ENCODE data around the gene RBM24. TPM values are rescaled to one million over a fixed set of nuclear protein-coding genes. Genes with fewer than 3 reads are reported as not detected.

The RBM24 gene
- total RNA-seq, 2 experiments from 2014 or later: not detected

GRCh38 chr6:17271628-17272027, 9.5 kb upstream of the RBM24 start:
- intact Hi-C loops (cut with micrococcal nuclease): no loop called here
- no peaks in the 10 kb centered on the region for H3K4me1 Mint-ChIP-seq (ENCODE audit: low read depth)
- no peaks in the 10 kb centered on the region for H3K9me3 Mint-ChIP-seq

GRCh38 chr6:17276766-17277165, 4.4 kb upstream of the RBM24 start:
- no peaks in the 10 kb centered on the region for H3K36me3 Mint-ChIP-seq
- DNase-seq: no peak
- peaks cover 56% of the 10 kb centered on the region for H3K27me3 Mint-ChIP-seq
- intact Hi-C loops (cut with micrococcal nuclease): no loop called here
- CTCF ChIA-PET: no interaction called here
- peaks cover 6% of the 10 kb centered on the region for H3K4me1 Mint-ChIP-seq (ENCODE audit: low read depth)
- POLR2A ChIA-PET: no interaction called here
- H3K4me3 Mint-ChIP-seq: no peak overlapping the region
- H3K9me3 Mint-ChIP-seq: no peaks in the 10 kb centered on the region
- H3K27ac Mint-ChIP-seq: no peak overlapping the region

More at GRCh38 chr6:17271628-17272027, 9.5 kb upstream of the RBM24 start:
- DNase-seq: no peak
- Mint-ChIP-seq H3K27me3 (peaks cover 27% of the 10 kb centered on the region), H3K4me3 (no peak overlapping the region), H3K36me3 (no peaks in the 10 kb centered on the region), H3K27ac (no peak overlapping the region)
- POLR2A ChIA-PET: no interaction called here
- CTCF ChIA-PET: no interaction called here

GRCh38 chr6:17277256-17277655, 3.9 kb upstream of the RBM24 start:
- CTCF ChIA-PET: no interaction called here
- peaks cover 11% of the 10 kb centered on the region for H3K4me1 Mint-ChIP-seq (ENCODE audit: low read depth)
- DNase-seq: no peak
- peaks cover 58% of the 10 kb centered on the region for H3K27me3 Mint-ChIP-seq
- H3K9me3 Mint-ChIP-seq: no peaks in the 10 kb centered on the region
- no peak overlapping the region for H3K4me3 Mint-ChIP-seq
- intact Hi-C loops (cut with micrococcal nuclease): no loop called here
- POLR2A ChIA-PET: no interaction called here
- H3K27ac Mint-ChIP-seq: no peak overlapping the region
- H3K36me3 Mint-ChIP-seq: no peaks in the 10 kb centered on the region

- H3K36me3 Mint-ChIP-seq: no peaks in the 10 kb centered on the region
- no peaks in the 10 kb centered on the region for H3K9me3 Mint-ChIP-seq
- peaks cover 12% of the 10 kb centered on the region for H3K4me1 Mint-ChIP-seq (ENCODE audit: low read depth)
- peaks cover 63% of the 10 kb centered on the region for H3K27me3 Mint-ChIP-seq
- intact Hi-C loops (cut with micrococcal nuclease): no loop called here
- CTCF ChIA-PET: no interaction called here
- H3K27ac Mint-ChIP-seq: no peak overlapping the region
- DNase-seq: no peak
- no peak overlapping the region for H3K4me3 Mint-ChIP-seq
- POLR2A ChIA-PET: no interaction called here
Measured at GRCh38 chr6:17278289-17279063, 2.7 kb upstream of the RBM24 start.

- Mint-ChIP-seq H3K9me3 (no peaks in the 10 kb centered on the region), H3K36me3 (no peaks in the 10 kb centered on the region), H3K27me3 (peaks cover 60% of the 10 kb centered on the region), H3K4me3 (no peak overlapping the region), H3K27ac (no peak overlapping the region), H3K4me1 (ENCODE audit: low read depth) (peaks cover 12% of the 10 kb centered on the region)
- POLR2A ChIA-PET: no interaction called here
- intact Hi-C loops (cut with micrococcal nuclease): loop anchor here (5.0 kb wide), 1 partner anchor 302 kb away; no protein-coding TSS in a partner anchor
- CTCF ChIA-PET: interaction anchor here (0.7 to 1.0 kb wide), 2 partner anchors 36 to 44 kb away, joined by 3 read pairs; no protein-coding TSS in a partner anchor
- DNase-seq: no peak
Measured at GRCh38 chr6:17280138-17280537, 1.0 kb upstream of the RBM24 start.

GRCh38 chr6:17280552-17281090, 540 bp upstream of the RBM24 start:
- intact Hi-C loops (cut with micrococcal nuclease): loop anchor here (5.0 kb wide), 1 partner anchor 302 kb away; no protein-coding TSS in a partner anchor
- CTCF ChIA-PET: interaction anchor here (0.7 to 1.0 kb wide), 3 partner anchors 37 to 303 kb away, joined by 3 read pairs; no protein-coding TSS in a partner anchor
- no peak overlapping the region for H3K4me3 Mint-ChIP-seq

GRCh38 chr6:17281497-17282481, 628 bp downstream of the RBM24 start:
- Mint-ChIP-seq H3K4me3 (peak overlapping the region; percentile 60), H3K4me1 (ENCODE audit: low read depth) (peaks cover 12% of the 10 kb centered on the region), H3K27ac (no peak overlapping the region), H3K9me3 (no peaks in the 10 kb centered on the region), H3K36me3 (no peaks in the 10 kb centered on the region), H3K27me3 (peaks cover 64% of the 10 kb centered on the region)
- intact Hi-C loops (cut with micrococcal nuclease): loop anchor here (5.0 kb wide), 1 partner anchor 301 kb away; no protein-coding TSS in a partner anchor
- ChIA-PET POLR2A (no interaction called here), CTCF (interaction anchor here (0.6 to 1.0 kb wide), 2 partner anchors 43 to 1246 kb away, joined by 3 read pairs; no protein-coding TSS in a partner anchor)
- peak; percentile 10 for DNase-seq

More at GRCh38 chr6:17280552-17281090, 540 bp upstream of the RBM24 start:
- DNase-seq: peak; percentile 9
- Mint-ChIP-seq H3K9me3 (no peaks in the 10 kb centered on the region), H3K27me3 (peaks cover 60% of the 10 kb centered on the region), H3K4me1 (ENCODE audit: low read depth) (peaks cover 12% of the 10 kb centered on the region), H3K36me3 (no peaks in the 10 kb centered on the region), H3K27ac (no peak overlapping the region)
- POLR2A ChIA-PET: no interaction called here

GRCh38 chr6:17283074-17283473, 1.9 kb downstream of the RBM24 start:
- H3K4me3 Mint-ChIP-seq: no peak overlapping the region
- POLR2A ChIA-PET: no interaction called here
- no peaks in the 10 kb centered on the region for H3K9me3 Mint-ChIP-seq
- intact Hi-C loops (cut with micrococcal nuclease): loop anchor here (5.0 kb wide), 1 partner anchor 299 kb away; no protein-coding TSS in a partner anchor
- peaks cover 12% of the 10 kb centered on the region for H3K4me1 Mint-ChIP-seq (ENCODE audit: low read depth)
- CTCF ChIA-PET: no interaction called here
- no peaks in the 10 kb centered on the region for H3K36me3 Mint-ChIP-seq
- no peak for DNase-seq
- H3K27me3 Mint-ChIP-seq: peaks cover 60% of the 10 kb centered on the region
- H3K27ac Mint-ChIP-seq: no peak overlapping the region

GRCh38 chr6:17289630-17290061, 8.5 kb downstream of the RBM24 start:
- no peaks in the 10 kb centered on the region for H3K4me1 Mint-ChIP-seq (ENCODE audit: low read depth)
- intact Hi-C loops (cut with micrococcal nuclease): no loop called here
- no peak for DNase-seq
- H3K27me3 Mint-ChIP-seq: peaks cover 20% of the 10 kb centered on the region
- no peak overlapping the region for H3K27ac Mint-ChIP-seq
- H3K4me3 Mint-ChIP-seq: no peak overlapping the region
- ChIA-PET CTCF (no interaction called here), POLR2A (no interaction called here)
- no peaks in the 10 kb centered on the region for H3K9me3 Mint-ChIP-seq
- no peaks in the 10 kb centered on the region for H3K36me3 Mint-ChIP-seq

GRCh38 chr6:17291778-17292177, 10.6 kb downstream of the RBM24 start:
- intact Hi-C loops (cut with micrococcal nuclease): no loop called here
- ChIA-PET CTCF (no interaction called here), POLR2A (no interaction called here)
- Mint-ChIP-seq H3K36me3 (no peaks in the 10 kb centered on the region), H3K4me1 (ENCODE audit: low read depth) (no peaks in the 10 kb centered on the region), H3K9me3 (no peaks in the 10 kb centered on the region), H3K27ac (no peak overlapping the region), H3K27me3 (peaks cover 6% of the 10 kb centered on the region), H3K4me3 (no peak overlapping the region)
- DNase-seq: no peak

GRCh38 chr6:17292600-17293133, 11.5 kb downstream of the RBM24 start:
- Mint-ChIP-seq H3K4me1 (ENCODE audit: low read depth) (no peaks in the 10 kb centered on the region), H3K27ac (no peak overlapping the region), H3K4me3 (no peak overlapping the region), H3K9me3 (no peaks in the 10 kb centered on the region), H3K27me3 (peaks cover 5% of the 10 kb centered on the region), H3K36me3 (no peaks in the 10 kb centered on the region)
- POLR2A ChIA-PET: no interaction called here
- intact Hi-C loops (cut with micrococcal nuclease): no loop called here
- CTCF ChIA-PET: no interaction called here
- no peak for DNase-seq

GRCh38 chr6:17293395-17293794, 12.2 kb downstream of the RBM24 start:
- H3K4me3 Mint-ChIP-seq: no peak overlapping the region
- no peak overlapping the region for H3K27ac Mint-ChIP-seq
- DNase-seq: no peak
- H3K36me3 Mint-ChIP-seq: no peaks in the 10 kb centered on the region
- no peaks in the 10 kb centered on the region for H3K4me1 Mint-ChIP-seq (ENCODE audit: low read depth)
- no peaks in the 10 kb centered on the region for H3K9me3 Mint-ChIP-seq
- intact Hi-C loops (cut with micrococcal nuclease): no loop called here
- POLR2A ChIA-PET: no interaction called here
- CTCF ChIA-PET: no interaction called here
- H3K27me3 Mint-ChIP-seq: peaks cover 5% of the 10 kb centered on the region

Data from activated CD4-positive, alpha-beta memory T cell treated with anti-CD3 and anti-CD28 coated beads for 36 hours (primary cell).